Measurements from ENCODE around the gene SERINC1.

GRCh38 chr6:122400462-122401089, 71.0 kb downstream of the SERINC1 start:
- no peak for TF ChIP-seq POLR2A (IDR thresholded peaks at IDR 0.05)
- TF ChIP-seq CTCF (IDR thresholded peaks at IDR 0.05) = no peak
- no peak for TF ChIP-seq EP300 (IDR thresholded peaks at IDR 0.05)
